GM18526 (cell line): ENCODE measurements around the gene COPE.

Experiments used
- POLR2A ChIP-seq: IDR thresholded peaks from 3 replicates; pipeline ENCODE4 v1.6.1; 2011; ENCODE audit not compliant: insufficient read length; ENCODE audit errors: extremely low read depth

COPE gene

DNA sequence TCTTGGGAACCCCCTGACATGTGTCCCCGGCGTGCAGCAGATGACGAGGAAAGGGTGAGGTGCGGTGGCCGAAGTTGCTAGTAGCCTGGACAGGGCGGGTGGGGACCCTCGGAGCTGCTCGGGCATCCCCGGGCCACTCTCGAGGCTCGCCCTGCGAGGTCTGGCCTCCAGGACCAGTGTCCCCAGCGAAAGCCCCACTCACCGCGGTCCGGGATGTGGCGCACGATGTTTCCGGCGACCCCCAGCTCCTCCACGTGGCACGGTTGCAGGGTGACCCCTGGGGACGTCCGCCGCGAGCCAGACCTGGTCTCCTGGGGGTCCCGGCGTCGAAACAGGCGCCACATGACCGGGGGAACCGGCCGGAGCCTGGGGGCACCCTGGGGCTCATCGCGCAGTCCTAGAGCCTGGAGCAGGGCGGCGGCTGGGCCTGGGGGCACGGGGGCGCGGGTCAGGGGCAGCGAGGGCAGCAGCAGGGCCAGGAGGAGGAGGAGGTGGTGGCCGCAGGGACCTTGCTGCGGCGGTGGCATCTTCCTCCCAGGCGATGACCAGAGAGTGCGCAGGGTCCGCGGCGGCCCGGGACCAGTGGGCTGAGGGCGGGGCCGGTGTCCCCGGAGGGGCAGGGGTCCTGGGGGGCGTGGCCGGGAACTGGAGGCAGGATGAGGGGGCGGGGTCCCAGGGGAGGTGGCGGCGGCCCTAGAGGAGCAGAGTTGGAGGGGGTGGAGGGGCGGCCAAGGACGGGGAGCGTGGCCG is 49.2 kb downstream of the COPE start:
- TF ChIP-seq POLR2A, result no peak

DNA sequence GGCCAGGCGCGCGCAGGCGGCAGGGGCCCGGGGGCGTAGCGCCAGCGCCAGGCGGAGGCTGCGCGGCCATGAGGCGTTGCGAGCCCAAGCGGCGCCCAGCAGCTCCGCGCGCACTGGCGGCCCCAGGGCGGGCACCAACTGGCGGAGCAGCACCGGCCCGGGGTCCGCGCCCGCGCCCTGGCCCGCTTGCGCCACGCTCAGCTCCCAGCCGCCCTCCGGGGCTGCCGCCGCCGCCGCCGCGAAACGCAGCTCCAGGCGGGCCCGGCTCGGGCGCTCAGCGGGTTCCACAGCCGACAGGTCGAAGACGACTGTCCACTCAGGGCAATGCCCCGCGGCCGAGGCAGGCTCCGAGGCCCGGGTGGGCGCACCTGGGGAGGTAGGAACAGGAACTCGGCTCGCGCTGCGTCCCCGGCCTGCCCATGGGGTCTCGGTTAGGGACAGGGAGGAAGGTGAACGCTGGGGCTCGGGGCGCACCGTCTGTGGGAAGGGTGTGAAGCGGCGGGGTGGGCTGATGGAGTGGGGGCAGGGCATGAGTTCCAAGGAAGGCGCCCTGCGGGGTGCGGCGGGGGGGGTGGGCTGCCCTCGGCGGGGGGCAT is 50.1 kb downstream of the COPE start:
- no peak for TF ChIP-seq POLR2A

DNA sequence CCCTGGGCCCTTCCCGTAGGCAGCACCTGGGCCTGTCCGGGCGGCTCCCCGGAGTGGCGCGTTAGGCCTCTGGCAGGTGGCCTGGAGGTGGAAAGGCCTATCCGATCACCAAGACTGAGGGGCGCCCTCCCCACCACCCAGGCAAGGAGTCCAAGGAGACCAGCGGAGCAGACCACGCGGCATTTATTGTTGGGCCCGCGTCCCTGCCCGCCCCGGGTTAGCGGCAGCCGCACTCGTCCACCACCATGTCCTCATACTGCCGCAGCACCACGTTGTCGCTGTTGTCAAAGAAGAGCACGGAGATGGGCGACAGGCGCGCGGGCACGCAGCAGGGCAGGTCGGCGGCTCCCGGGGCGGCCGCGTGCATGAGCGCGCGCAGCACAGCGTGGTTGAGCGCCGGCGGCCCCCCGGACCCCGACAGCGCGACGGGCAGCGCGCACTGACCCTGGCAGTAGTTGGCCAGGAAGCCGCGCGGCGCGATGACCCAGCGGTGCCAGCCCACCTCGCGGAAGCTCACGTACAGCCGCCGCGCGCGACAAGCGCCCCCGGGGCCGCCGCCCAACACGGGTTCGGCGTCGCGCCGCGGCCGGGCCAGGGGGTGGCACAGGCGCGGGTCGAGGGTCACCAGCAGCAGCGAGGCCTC is 50.7 kb downstream of the COPE start:
- no peak for TF ChIP-seq POLR2A

DNA sequence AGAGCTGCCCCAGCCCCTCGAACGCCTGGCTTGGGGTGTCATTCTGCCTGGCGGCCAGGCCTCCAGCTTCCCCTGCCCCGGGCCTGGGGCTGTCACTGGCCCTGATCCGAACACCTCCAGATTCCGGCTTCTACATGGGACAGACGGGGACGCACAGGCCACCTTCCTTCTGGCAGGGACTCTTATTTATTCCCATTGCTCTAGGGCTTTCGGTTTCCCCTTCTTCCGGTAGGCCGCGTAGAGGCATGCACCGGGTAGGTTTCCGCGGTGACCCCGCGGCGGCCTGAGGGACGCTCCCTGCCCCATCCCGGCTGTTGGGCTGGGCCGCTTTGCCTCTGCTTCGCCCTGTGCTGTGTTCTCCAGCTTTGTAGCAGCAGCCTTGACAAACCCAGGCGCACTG is 51.4 kb downstream of the COPE start:
- TF ChIP-seq POLR2A, result no peak

DNA sequence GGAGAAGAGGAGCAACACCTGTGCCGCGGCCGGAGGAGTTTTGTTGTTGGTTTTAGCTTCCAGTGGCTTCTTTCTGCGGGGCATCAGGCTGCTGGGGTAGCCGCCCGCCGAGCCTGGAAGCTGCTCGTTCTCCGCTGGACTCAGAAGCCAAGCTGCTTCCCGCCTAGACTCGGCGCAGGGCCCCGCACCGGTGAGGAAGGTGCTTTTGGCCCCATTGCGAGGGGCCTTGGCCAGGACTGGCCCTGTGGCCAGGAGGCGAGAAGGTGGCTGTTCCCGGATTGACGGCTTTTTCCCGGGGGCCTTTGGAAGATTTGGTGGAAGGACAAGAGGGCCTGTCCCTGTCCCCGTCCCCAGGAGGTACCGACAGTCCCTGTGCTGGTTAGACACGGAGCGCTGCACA is 52.0 kb downstream of the COPE start:
- no peak for TF ChIP-seq POLR2A

DNA sequence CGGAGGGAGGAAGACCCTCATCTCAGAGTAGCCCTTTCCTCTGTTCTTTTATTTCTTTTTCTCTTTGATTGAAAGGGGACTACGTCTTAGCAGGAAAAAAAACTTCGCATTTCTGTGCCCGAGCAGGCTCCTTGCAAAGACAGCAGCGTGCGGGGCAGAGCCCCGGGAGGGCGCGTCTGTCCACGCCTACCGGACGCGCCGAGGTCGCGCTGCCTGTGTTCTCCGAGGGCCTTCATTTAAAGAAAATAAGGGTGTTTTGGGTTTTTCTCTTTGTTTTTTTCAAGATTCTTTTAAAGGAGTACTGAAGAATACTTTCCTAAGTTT is 52.4 kb downstream of the COPE start:
- TF ChIP-seq POLR2A, result no peak

DNA sequence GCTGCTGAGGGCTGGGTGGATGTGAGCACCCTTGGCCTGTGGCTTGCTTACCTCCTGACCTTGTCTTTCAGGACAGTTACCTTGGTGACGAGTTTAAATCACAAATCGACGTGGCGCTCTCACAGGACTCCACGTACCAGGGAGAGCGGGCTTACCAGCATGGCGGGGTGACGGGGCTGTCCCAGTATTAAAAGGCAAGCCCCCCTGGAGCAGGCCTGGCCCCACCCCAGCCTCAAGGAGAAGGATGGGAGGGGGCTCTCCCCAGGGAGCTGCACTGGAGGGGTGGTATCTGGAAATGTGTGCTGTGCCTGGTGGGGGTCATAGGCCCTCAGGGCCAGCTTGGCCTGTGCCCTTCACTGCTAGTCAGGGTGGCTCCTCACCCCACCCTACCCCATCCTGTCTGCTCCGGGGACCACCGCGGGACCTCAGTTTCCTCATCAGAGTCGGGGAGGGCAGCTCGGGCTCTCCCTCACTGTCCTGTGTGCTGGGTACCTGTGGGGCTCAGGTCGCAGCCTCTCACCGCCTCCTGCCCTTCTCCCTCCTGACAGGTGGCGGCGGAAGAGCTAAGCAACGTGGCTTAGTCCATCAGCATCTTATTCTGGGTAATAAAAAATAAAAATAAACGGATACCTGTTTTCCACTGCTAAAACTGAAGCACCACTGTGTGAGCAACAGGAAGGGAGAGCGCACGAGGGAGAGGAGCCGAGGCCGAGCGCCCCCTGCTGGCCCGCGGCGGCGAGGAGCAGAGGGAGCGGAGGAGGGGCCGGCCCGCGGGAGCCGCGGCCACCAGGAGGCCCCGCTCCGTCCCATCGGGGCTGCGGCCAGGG is 53.0 kb downstream of the COPE start:
- TF ChIP-seq POLR2A, result no peak

DNA sequence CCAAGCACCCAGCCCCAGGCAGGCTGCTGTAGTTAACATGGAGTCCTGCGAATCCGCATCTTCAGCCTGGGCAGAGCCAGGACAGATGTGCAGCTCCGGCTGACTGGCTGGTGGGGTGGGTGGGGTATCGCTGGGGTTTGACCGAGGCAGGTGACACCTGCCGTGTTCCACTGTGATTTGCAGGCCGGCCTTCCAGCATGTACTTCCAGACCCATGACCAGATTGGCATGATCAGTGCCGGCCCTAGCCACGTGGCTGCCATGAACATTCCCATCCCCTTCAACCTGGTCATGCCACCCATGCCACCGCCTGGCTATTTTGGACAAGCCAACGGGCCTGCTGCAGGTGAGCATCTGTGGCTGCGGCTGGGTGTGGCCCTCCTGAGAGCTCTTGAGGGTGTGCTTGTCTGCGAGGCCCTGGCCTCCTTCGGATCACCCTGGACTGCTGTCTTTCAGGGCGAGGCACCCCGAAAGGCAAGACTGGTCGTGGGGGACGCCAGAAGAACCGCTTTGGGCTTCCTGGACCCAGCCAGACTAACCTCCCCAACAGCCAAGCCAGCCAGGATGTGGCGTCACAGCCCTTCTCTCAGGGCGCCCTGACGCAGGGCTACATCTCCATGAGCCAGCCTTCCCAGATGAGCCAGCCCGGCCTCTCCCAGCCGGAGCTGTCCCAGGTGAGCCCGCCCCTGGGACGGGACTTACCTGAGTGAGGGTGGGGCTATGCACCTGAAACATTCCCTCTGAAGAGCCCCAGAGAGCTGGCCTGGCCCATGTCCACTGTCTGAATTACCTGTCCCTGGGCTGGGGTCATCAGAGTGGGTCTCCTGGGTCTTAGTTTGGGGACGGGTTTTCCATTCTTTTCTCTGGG is 53.8 kb downstream of the COPE start:
- no peak for TF ChIP-seq POLR2A

DNA sequence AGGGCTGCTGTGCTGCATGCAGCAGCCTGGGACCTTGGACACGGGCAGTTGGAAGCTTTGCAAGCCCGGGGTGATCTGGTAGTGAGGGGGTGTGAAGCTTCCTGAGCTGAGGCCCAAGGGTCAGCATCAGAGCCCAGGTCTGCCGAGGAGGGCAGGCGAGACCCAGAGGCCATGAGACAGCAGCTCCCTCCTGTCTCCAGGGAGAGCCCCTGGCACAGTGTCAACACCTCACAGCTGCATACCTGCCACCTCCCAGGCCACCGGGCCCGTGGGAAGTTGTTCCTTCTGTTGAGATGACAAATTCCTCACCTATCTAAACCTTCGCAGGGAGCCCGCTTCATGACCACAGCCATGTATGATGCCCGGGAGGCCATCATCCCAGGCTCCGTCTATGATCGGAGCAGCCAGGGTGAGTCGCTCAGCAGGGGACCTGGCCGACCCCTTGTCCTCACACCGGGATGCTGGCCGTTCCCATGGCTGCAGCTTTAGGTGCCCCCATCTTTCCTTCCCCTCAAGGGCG is 55.3 kb downstream of the COPE start:
- TF ChIP-seq POLR2A, result no peak

DNA sequence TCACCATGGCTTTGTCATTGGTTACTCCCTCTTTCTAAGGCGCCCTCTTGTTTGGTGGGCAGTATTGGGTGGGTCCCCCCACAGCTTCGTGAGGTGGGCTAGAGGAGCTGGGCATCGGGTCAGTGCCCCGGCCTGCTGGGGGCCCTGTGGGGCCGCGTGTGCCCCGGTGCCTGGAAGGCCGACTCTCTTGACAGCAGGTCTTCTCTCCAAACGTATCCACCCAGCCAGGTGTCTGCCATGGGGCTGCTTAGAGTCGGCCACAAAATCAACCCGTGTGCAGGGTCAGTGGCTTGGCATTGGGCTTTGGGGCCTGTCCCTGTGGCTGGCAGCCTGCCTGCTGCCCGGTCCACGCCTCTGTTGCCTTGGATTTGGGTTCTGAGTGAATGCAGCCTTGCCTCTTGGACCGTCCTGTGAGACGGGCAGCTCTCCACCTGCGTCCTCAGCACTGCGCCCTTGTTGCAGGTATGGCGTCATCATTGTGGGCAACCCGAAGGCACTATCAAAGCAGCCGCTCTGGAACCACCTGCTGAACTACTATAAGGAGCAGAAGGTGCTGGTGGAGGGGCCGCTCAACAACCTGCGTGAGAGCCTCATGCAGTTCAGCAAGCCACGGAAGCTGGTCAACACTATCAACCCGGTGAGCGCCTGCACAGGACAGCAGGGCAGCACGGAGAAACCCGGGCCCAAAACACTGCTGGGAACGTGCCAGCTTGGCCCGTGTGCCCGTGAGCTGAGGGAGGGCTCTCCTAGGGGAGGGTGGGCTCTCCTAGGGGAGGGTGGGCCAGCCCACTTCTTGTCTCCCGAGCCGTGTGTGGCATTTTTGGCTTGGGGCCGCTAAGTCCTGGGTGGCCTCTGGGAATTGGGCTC is 56.0 kb downstream of the COPE start:
- TF ChIP-seq POLR2A, result no peak

DNA sequence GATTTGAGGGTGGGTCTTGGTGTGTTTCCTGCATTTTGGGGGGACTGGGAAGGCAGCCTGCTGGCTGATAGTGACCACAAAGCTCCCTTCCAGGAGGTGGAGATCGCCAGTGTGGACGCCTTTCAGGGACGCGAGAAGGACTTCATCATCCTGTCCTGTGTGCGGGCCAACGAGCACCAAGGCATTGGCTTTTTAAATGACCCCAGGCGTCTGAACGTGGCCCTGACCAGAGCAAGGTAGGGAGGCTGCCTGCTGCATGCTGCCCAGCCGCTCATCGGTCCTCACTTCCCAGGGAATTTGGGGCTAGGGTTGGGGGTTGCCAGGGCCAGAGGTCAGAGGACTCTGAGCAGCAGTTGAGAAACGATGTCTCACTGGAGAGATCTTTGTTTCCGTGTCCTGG is 57.3 kb downstream of the COPE start:
- no peak for TF ChIP-seq POLR2A

DNA sequence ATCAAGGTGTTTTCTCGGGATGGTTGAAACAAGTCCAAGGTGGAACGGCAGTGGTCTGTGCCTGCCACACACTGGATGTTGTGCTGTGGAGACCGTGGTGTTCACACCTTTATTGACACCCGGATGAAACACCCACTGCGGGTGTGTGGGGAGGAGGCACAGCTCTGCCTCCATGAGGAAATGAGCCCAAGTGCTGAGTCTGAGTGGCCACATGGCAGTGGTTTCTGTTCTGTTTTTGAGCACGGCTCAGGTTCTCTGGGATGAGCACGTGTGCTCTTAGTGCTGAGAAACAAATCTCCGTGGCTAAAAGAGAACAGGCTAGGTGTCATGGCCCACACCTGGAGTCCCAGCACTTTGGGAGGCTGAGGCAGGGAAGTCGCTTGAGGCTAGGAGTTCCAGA is 58.0 kb downstream of the COPE start:
- TF ChIP-seq POLR2A, result no peak

DNA sequence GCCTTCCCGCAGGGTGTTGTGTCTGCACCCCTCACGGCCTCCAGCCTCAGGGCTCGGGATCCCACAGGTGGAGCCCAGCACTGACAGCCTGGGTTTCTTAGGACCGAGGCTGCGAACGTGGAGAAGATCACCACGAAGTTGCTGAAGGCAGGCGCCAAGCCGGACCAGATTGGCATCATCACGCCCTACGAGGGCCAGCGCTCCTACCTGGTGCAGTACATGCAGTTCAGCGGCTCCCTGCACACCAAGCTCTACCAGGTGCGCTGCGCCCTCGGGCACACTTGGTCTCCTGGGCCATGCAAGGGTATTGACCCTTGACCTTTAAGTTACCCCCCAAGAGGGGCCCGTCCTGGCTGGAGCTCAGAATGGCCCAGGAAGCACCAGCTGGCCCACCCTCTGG is 58.5 kb downstream of the COPE start:
- no peak for TF ChIP-seq POLR2A

DNA sequence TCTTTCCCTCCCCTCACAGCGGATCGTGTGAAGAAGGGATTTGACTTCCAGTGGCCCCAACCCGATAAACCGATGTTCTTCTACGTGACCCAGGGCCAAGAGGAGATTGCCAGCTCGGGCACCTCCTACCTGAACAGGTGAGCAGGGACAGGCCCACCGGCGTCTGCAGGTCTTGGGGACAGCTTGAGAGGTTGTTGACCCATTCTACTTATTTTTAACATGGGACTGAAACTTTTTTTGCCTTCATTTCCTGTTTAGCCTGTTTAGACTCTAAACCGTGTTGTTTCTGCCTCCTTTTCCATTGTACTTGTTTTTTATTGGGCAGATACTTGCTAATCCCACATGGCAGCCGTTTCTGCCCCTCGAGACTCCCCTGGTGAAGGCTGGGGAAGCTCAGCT is 58.9 kb downstream of the COPE start:
- TF ChIP-seq POLR2A, result no peak
